ENCODE measurements around the gene U2SURP.
"Not testable (repeated sequence)": the region's sequence is repeated elsewhere in the genome, so short reads cannot be mapped to it uniquely, and the experiment has no call there.

Gene U2SURP

DNA sequence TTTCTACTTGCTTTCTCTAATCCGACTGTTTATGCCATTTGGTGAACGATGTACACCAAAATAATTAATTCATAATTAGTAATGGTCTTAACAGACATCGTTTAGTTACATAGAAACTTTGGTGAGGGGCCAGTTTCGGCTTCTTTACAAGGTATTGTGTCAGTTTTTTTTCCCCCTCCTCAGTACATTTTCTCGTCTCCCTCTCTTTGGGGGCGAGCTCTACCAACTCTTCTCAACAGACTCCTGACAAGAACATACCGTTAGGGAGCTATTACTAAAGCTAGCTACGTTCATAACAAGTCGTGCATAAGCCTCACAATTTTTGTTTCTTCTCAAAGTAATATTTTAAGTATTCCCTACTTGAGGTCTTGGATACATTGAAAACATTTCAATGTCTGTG is 1.4 kb downstream of the U2SURP start:
- DNase-seq (ENCODE audit: extremely low spot score, insufficient read length, low read depth) (no peak), FAIRE-seq (no peak)

DNA sequence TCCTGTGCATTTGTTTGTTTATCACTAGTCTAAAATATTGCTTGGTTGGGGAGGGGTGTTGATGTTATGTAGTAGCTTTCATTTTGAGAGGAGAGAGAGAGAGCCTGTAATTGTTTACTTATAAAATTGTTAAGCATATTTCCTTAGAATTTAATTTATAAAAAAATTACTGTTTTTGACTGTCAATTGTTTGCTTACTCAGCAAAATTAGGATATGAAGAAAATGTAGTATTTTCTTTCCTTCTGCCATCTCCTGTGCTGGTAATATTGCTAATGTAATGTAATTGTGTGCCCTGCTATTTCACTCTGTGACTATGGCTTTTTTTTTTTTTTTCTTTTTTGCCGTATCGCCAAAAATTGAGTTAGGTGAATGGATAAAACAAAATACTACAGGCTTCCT is 3.5 kb downstream of the U2SURP start:
- FAIRE-seq (no peak), DNase-seq (ENCODE audit: extremely low spot score, insufficient read length, low read depth) (no peak)

DNA sequence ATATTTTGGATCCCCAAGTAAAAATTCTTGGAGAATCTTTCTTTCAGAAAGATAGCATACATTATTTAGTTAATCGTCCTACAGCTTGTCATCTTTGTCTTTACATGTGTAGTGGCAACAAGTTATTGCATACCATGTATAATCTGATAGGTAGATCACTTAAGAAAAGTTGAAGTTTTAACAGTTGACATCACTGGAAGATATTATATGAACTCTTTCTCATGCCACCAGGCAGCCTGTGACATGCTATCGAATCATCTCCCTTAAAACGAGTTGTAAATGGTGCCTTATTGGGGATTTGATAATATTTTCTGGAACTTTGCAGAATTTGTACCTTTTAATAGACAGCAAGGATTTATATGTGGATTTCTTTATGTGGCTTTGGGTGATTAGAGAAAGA is 8.7 kb downstream of the U2SURP start:
- FAIRE-seq: no peak
- no peak for DNase-seq (ENCODE audit: extremely low spot score, insufficient read length, low read depth)

DNA sequence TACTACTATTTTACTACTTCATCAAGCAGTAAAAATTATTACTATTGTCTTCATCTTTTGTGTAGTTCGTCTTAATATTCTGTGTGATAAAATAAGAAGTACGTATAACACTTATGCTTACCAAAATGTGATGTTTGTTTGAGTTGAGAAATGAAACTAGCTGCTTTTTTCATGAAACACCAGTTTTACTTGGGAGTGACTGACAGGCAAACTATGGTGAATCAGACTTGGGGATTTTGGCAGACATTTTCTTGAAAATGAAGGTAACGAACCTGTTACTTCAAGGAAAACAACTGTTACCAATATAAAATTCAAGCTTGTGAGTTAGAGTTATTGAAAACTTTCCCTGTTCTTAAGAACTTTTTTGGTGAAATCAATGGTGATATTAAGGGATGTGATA is 10.3 kb downstream of the U2SURP start:
- FAIRE-seq (peak; percentile 41), DNase-seq (ENCODE audit: extremely low spot score, insufficient read length, low read depth) (no peak)

DNA sequence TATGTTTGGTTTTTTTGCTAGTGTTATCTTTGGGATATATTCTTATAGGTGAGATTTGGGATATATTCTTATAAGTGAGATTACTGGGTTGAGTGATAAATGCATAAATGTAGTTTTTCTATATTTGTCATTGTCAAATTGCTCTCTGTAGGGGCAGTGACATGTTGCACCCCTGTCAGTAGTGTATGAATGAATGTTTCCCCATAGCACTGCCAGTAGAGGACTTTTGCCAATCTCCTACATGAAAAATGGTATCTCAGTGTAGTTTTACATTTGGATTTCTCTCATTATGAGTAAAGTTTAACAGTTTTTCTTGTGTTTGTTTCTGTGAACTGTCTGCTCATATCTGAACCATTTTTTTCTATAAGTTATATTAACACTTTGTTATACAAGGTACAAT is 13.6 kb downstream of the U2SURP start:
- DNase-seq (ENCODE audit: extremely low spot score, insufficient read length, low read depth): no peak
- no peak for FAIRE-seq

- FAIRE-seq (no peak), DNase-seq (ENCODE audit: extremely low spot score, insufficient read length, low read depth) (no peak)
Observed at GRCh38 chr3:143016321-143016972, 15.1 kb downstream of the U2SURP start.

DNA sequence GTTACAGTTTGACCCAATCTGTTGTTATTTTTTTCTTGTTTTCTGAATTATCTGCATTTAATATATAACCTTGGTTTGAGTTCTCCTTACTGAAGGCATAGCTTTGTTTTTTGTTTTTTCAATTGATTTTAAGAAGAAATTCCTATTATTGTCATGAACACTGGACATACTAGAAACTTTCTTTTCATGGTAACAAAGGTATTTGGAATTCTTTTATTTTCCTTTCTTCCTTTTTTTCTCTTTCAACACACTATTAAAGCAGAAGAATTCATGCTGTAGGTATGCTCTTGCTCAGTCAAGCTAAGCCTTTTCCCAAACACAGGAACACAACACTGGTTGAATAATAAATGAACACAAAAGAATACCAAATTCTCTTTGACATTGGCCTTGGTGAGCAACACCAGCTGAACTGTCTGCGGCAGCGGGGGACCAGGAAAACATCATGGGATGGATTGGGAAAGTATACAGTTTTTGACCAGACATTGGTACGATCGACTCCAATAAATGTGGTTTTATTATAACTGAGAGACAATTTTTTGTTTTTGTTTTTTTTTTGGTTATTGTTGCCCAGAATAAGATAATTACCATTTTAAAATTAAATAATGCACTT is 23.1 kb downstream of the U2SURP start:
- DNase-seq (ENCODE audit: extremely low spot score, insufficient read length, low read depth) (no peak), FAIRE-seq (no peak)

GRCh38 chr3:143031327-143031726 is 30.0 kb downstream of the U2SURP start:
- DNase-seq (ENCODE audit: extremely low spot score, insufficient read length, low read depth) (no peak), FAIRE-seq (no peak)

DNA sequence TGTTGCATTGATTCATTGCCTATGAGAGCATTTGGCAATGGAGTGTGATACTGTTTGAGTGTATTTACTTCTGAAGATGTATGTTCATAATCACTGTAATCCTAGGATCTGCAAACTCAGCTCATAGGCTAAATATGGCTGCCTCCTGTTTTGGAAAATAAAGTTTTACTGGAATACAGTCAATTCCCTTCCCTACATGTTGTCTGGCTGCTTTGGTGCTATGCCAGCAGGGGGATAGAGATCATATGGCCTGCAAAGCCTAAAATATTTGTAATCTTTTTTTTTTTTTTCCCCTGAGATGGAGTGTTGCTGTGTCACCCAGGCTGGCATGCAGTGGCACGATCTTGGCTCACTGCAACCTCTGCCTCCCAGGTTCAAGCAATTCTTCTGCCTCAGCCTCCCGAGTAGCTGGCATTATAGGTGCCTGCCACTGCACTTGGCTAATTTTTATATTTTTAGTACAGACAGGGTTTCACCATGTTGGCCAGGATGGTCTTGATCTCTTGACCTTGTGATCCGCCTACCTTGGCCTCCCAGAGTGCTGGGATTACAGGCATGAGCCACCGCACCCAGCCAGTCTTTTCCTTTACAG is 30.5 kb downstream of the U2SURP start:
- not testable (repeated sequence) for DNase-seq (ENCODE audit: extremely low spot score, insufficient read length, low read depth); FAIRE-seq

GRCh38 chr3:143035466-143036211 is 34.3 kb downstream of the U2SURP start:
- DNase-seq (ENCODE audit: extremely low spot score, insufficient read length, low read depth): no peak
- no peak for FAIRE-seq

DNA sequence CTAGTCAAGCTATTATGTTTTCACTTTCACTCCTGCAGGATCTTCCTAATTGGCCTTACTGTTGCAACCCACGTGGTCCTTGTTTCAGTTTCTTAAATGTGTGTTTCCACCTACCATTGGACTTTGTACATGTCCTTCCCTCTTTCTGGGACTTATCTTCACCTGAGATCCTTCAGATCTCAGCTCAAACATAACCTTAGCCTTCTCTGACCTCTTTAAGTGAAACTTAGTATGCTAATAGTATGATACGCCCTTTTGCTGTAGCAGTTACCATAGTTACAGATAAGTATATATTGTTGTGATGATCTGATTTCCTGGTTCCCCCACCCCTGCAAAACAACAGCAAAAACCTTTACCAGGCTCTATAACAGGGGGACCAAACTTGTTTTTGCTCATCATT is 35.2 kb downstream of the U2SURP start:
- FAIRE-seq (peak; percentile 66), DNase-seq (ENCODE audit: extremely low spot score, insufficient read length, low read depth) (no peak)

GRCh38 chr3:143037867-143038266 is 36.5 kb downstream of the U2SURP start:
- FAIRE-seq (no peak), DNase-seq (ENCODE audit: extremely low spot score, insufficient read length, low read depth) (no peak)

DNA sequence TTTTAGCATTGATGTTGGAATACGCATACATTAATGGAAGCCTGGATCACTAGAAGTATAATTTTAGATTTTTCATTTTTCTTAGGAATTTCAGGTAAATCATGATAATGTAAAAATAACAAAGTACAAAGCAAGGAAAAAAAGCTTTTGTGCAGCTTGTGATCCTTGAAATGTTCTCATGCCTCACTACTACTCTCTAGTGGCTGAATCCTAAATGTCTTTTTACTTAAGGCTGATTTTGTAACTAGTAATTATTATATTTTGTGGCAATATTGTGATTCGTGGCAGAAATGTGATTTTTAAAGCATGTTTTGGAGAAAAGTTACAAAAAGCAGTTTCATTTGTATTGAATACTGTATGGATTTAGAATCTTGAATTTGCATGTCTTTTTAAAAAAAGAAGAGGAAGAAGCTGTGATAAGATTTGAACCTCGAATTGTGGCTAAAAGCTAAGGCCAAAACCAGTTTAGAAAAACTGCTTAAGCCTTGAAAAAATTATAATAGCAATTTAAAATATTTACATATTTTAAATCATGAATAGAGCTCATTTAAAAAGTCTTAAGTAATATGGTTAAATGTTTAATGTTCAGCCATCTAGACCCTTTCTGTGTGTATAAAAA is 39.0 kb downstream of the U2SURP start:
- DNase-seq (ENCODE audit: extremely low spot score, insufficient read length, low read depth): no peak
- FAIRE-seq: peak; percentile 33

DNA sequence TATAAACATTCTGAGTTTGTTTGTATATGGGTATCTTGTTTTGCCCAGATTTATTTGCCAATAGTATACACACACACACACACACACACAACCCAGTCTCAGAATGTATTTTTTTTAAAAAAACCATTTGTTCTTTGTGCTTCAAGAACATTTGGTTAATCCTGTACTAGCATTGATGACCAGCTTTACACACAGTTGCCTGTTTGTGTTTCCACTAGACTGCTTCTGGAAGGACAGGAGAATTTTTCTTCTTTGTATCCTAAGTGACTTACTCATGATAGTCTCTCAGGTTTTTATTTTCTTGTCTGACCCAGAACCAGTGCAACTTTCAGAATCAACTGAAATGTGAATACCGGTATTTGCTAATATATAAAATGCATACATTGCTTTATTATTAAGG is 40.5 kb downstream of the U2SURP start:
- FAIRE-seq (peak; percentile 35), DNase-seq (ENCODE audit: extremely low spot score, insufficient read length, low read depth) (no peak)

DNA sequence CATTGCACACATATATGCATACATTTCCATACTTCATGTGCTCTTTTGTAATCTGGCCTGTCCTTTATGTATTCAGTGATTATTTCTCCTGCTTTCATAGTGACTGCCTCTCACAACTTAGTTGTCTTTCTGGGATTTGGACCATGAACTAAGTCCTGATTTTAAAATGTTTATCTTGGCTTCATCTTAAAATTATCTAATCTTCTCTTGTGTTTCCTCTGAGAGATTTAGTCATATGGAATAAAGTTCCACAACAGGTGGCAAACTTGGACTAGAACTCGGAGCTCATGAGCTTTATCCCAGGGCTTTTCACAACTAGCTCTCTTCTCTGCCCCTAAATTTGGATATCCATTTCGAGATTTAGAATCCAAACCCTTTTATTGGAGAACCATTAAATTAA is 44.3 kb downstream of the U2SURP start:
- FAIRE-seq (no peak), DNase-seq (ENCODE audit: extremely low spot score, insufficient read length, low read depth) (no peak)

GRCh38 chr3:143046075-143046474 is 44.7 kb downstream of the U2SURP start:
- not testable (repeated sequence) for FAIRE-seq; DNase-seq (ENCODE audit: extremely low spot score, insufficient read length, low read depth)

- DNase-seq (ENCODE audit: extremely low spot score, insufficient read length, low read depth) (no peak), FAIRE-seq (no peak)
Observed at GRCh38 chr3:143054011-143054410, 52.6 kb downstream of the U2SURP start.

DNA sequence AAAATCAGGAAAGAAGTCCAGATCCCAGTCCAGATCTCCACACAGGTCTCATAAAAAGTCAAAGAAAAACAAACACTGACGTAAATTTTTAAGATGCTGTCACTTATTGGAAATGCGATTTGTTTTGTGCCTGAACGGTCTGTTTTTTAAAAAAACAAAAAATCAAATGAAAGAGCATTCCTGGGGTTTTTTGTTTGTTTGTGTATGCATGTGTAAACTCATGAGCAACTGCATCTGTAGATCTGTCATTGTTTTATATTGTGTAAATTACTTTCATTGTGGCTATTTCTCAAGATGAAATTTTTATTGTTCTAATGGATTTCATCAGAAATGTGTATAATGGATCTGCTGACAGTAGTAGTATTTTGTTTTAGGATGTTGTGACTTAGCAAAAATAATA is 55.0 kb downstream of the U2SURP start:
- DNase-seq (ENCODE audit: extremely low spot score, insufficient read length, low read depth) (no peak), FAIRE-seq (no peak)

DNA sequence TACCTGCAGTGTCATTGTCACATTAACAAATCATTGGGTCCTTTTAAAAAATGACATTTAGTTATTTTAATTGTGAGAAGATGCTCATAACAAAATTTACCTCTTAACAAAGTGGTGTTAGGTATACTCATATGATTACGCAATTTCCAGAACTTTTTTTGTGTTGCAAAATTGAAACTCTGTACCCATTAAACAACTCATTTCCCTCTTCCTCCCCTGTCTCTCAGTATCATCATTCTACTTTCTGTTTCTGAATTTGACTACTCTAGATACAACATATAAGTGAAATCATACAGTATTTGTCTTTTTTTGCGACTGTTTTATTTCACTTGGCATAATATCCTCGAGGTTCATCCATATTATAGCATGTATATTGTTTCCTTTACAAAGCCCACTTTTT is 59.5 kb downstream of the U2SURP start:
- peak; percentile 91 for FAIRE-seq

GRCh38 chr3:143063018-143063417 is 61.6 kb downstream of the U2SURP start:
- FAIRE-seq: no peak

More for the DNA sequence above, 59.5 kb downstream of the U2SURP start:
- no peak for DNase-seq (ENCODE audit: extremely low spot score, insufficient read length, low read depth)

DNA sequence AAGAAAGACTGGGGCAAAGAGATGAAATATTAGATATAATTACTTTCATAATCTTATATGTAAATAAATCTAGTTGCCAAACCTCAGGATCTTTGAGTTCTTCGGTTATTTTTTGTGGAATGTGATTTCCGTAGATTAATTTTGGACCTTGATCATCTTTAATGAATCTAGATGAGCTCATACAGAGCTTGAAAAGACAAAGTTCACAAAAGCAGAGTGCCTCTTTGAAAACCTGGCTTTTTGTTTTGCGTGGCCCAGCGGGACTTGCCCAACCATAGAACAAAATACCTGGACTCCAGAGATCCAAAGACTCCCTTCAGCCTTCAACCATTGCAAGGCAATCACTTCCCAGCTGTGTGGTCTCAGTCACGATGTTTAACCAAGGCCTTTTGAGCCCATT is 63.4 kb downstream of the U2SURP start:
- DNase-seq (ENCODE audit: extremely low spot score, insufficient read length, low read depth): no peak

More at GRCh38 chr3:143063018-143063417, 61.6 kb downstream of the U2SURP start:
- DNase-seq (ENCODE audit: extremely low spot score, insufficient read length, low read depth): no peak

More for the DNA sequence above, 63.4 kb downstream of the U2SURP start:
- no peak for FAIRE-seq
